SK-N-SH (cell line): Measurements from ENCODE around the gene PLVAP. TPM values are rescaled to one million over a fixed set of nuclear protein-coding genes. Genes with fewer than 3 reads are reported as not detected.

Experiments
- CTCF ChIA-PET: fragments of 300-600, 350-600 bp; formaldehyde crosslinking; extraction: SDS; loops from one replicate; lab custom pipeline; 2021; lab: Yijun Ruan, JAX
- POLR2A ChIA-PET: fragments of 350-600 bp; sonication (Branson Sonifier 250); formaldehyde crosslinking; extraction: SDS; loops from one replicate; lab custom pipeline; 2020; ENCODE audit warnings: antibody characterized with exemption, inconsistent platforms; lab: Yijun Ruan, JAX
- DNase-seq: peaks from one replicate; pipeline ENCODE4 v3.0.0; 2012
- H2AFZ ChIP-seq: fragments of 200-600 bp; sonication (generic); 2 replicates; pipeline ENCODE4 v1.8.1; 2016; ENCODE audit warnings: antibody characterized with exemption, mild to moderate bottlenecking, low read depth
- H3F3A ChIP-seq: fragments of 200-600 bp; sonication (generic); replicated peaks from 2 replicates; pipeline ENCODE3; 2016; ENCODE audit warnings: antibody characterized with exemption, mild to moderate bottlenecking; ENCODE audit not compliant: insufficient read depth
- H3K27ac ChIP-seq, 2 experiments: fragments of 200-500 bp in 1 of 2; fragments of 200-600 bp in 1 of 2; sonication (Bioruptor generic) in 1 of 2; sonication (generic), shearing (Covaris generic) in 1 of 2; 2 replicates each; pipeline versions ENCODE4 v1.5.1 to v1.6.1; 2014 to 2016; ENCODE audit warnings: low read depth in 2 of 2, inconsistent platforms in 1 of 2, low read length in 1 of 2, mild to moderate bottlenecking in 1 of 2, mixed read lengths in 1 of 2
- H3K27me3 ChIP-seq: fragments of 200-600 bp; sonication (generic), shearing (Covaris generic); 2 replicates; pipeline ENCODE4 v1.6.1; 2016; ENCODE audit warnings: mixed run types; ENCODE audit not compliant: insufficient read depth
- H3K36me3 ChIP-seq, 2 experiments: fragments of 200-500 bp in 1 of 2; fragments of 200-600 bp in 1 of 2; sonication (Bioruptor generic) in 1 of 2; sonication (generic) in 1 of 2; replicated peaks in 1 of 2; 2 replicates each; pipeline versions ENCODE3 to v1.5.1; 2014 to 2016; ENCODE audit warnings: low read length in 1 of 2, mild to moderate bottlenecking in 1 of 2; ENCODE audit not compliant: insufficient read depth in 2 of 2, control insufficient read depth in 1 of 2
- H3K4me1 ChIP-seq, 2 experiments: fragments of 200-500 bp in 1 of 2; fragments of 200-600 bp in 1 of 2; sonication (Bioruptor generic) in 1 of 2; sonication (generic), shearing (Covaris generic) in 1 of 2; 2 replicates each; pipeline versions ENCODE4 v1.5.1 to v1.6.1; 2014 to 2016; ENCODE audit warnings: low read depth in 1 of 2, low read length in 1 of 2, mixed run types in 1 of 2; ENCODE audit not compliant: insufficient read depth in 2 of 2, control insufficient read depth in 1 of 2
- H3K4me2 ChIP-seq: fragments of 200-600 bp; sonication (generic), shearing (Covaris generic); 2 replicates; pipeline ENCODE4 v1.6.1; 2017; ENCODE audit warnings: mixed run types
- H3K4me3 ChIP-seq, 2 experiments: fragments of 200-500 bp in 1 of 2; fragments of 200-600 bp in 1 of 2; sonication (Bioruptor generic) in 1 of 2; sonication (generic), shearing (Covaris generic) in 1 of 2; 2 replicates each; pipeline versions ENCODE4 v1.5.1 to v1.8.1; 2014 to 2016; ENCODE audit warnings: low read depth in 2 of 2, inconsistent platforms in 1 of 2, low read length in 1 of 2, mild to moderate bottlenecking in 1 of 2, mixed read lengths in 1 of 2, moderate library complexity in 1 of 2
- H3K79me2 ChIP-seq: fragments of 200-600 bp; sonication (generic); 2 replicates; pipeline ENCODE4 v1.8.1; 2017; ENCODE audit warnings: mild to moderate bottlenecking; ENCODE audit not compliant: insufficient read depth
- H3K9ac ChIP-seq: fragments of 200-600 bp; sonication (generic); 2 replicates; pipeline ENCODE4 v1.6.1; 2017; ENCODE audit warnings: mixed run types
- H3K9me2 ChIP-seq: fragments of 200-600 bp; sonication (generic); 2 replicates; pipeline ENCODE4 v1.6.1; 2017; ENCODE audit warnings: mixed run types
- H3K9me3 ChIP-seq: fragments of 200-600 bp; sonication (generic); 2 replicates; pipeline ENCODE4 v1.6.1; 2017; ENCODE audit warnings: mixed run types, mild to moderate bottlenecking, moderate library complexity
- H4K20me1 ChIP-seq: fragments of 200-600 bp; sonication (generic); 2 replicates; pipeline ENCODE4 v1.6.1; 2017; ENCODE audit warnings: mild to moderate bottlenecking, mixed run types; ENCODE audit not compliant: insufficient read depth
- CHD2 ChIP-seq: fragments of 150-350 bp; IDR thresholded peaks from 2 replicates; pipeline ENCODE4 v1.6.1; 2018; ENCODE audit warnings: low read length; ENCODE audit not compliant: partially characterized antibody
- CTCF ChIP-seq: fragments of 200-600 bp; sonication (generic); IDR thresholded peaks from 2 replicates; pipeline ENCODE4 v1.6.1; 2017; ENCODE audit warnings: antibody characterized with exemption, mild to moderate bottlenecking, moderate library complexity
- EP300 ChIP-seq, 2 experiments: IDR thresholded peaks; 2 replicates each; pipeline versions ENCODE4 v1.4.0 to v1.6.1; 2012; ENCODE audit warnings: borderline replicate concordance in 1 of 2, low read depth in 1 of 2, low read length in 1 of 2
- EZH2phosphoT487 ChIP-seq: fragments of 200-600 bp; sonication (generic); IDR thresholded peaks from 2 replicates; pipeline ENCODE4 v1.6.1; 2017; ENCODE audit warnings: low read depth, mixed run types, mild to moderate bottlenecking, antibody characterized with exemption, moderate library complexity, borderline replicate concordance
- FOXJ3 ChIP-seq: sonication (generic); formaldehyde crosslinking; IDR thresholded peaks from 2 replicates; pipeline ENCODE4 v1.5.1; 2020; ENCODE audit warnings: mild to moderate bottlenecking, missing genetic modification reagents
- GABPA ChIP-seq: IDR thresholded peaks from 2 replicates; pipeline ENCODE4 v1.4.0; 2012; ENCODE audit warnings: low read depth, mild to moderate bottlenecking
- GATA2 ChIP-seq: sonication (generic); formaldehyde crosslinking; IDR thresholded peaks from 2 replicates; pipeline ENCODE4 v1.5.0; 2020; ENCODE audit warnings: mild to moderate bottlenecking, missing genetic modification reagents
- IRF3 ChIP-seq: fragments of 150-350 bp; IDR thresholded peaks from 2 replicates; pipeline ENCODE4 v1.6.1; 2016; ENCODE audit warnings: mild to moderate bottlenecking, low read depth, low read length
- JUND ChIP-seq: IDR thresholded peaks from 2 replicates; pipeline ENCODE4 v1.4.0; 2012
- MAX ChIP-seq: IDR thresholded peaks from 2 replicates; pipeline ENCODE4 v1.4.0; 2012; ENCODE audit warnings: low read depth
- MEF2A ChIP-seq: IDR thresholded peaks from 2 replicates; pipeline ENCODE4 v1.4.0; 2012; ENCODE audit warnings: low read depth, borderline replicate concordance
- MXI1 ChIP-seq: IDR thresholded peaks from 2 replicates; pipeline ENCODE4 v1.6.1; 2012; ENCODE audit warnings: mild to moderate bottlenecking, low read depth, low read length, improper control_type of control experiment
- NFIC ChIP-seq: IDR thresholded peaks from 2 replicates; pipeline ENCODE4 v1.4.0; 2012; ENCODE audit warnings: borderline replicate concordance
- NRF1 ChIP-seq: IDR thresholded peaks from 2 replicates; pipeline ENCODE4 v1.6.1; 2012; ENCODE audit warnings: low read depth, mild to moderate bottlenecking, low read length
- RAD21 ChIP-seq: IDR thresholded peaks from 2 replicates; pipeline ENCODE4 v1.6.1; 2012; ENCODE audit warnings: mild to moderate bottlenecking, low read length
- SIN3A ChIP-seq: IDR thresholded peaks from 2 replicates; pipeline ENCODE4 v1.6.1; 2012; ENCODE audit warnings: low read depth, mild to moderate bottlenecking, low read length, moderate library complexity, borderline replicate concordance
- SMC3 ChIP-seq: IDR thresholded peaks from 2 replicates; pipeline ENCODE4 v1.6.1; 2012; ENCODE audit warnings: low read depth, low read length, improper control_type of control experiment
- TEAD4 ChIP-seq: IDR thresholded peaks from 2 replicates; pipeline ENCODE4 v1.4.0; 2012; ENCODE audit warnings: mild to moderate bottlenecking, borderline replicate concordance; ENCODE audit not compliant: insufficient read depth
- USF2 ChIP-seq: fragments of 150-350 bp; IDR thresholded peaks from 2 replicates; pipeline ENCODE4 v1.6.1; 2017; ENCODE audit warnings: antibody characterized with exemption, low read length, low read depth, borderline replicate concordance
- YY1 ChIP-seq: IDR thresholded peaks from 2 replicates; pipeline ENCODE4 v1.4.0; 2012; ENCODE audit warnings: low read depth, mild to moderate bottlenecking
- WGBS: methylation state at CpG from one replicate; pipeline ENCODE4 v1.1.6; 2017; ENCODE audit warnings: low lambda C conversion rate; 5-methylcytosine and 5-hydroxymethylcytosine counted together
- polyA plus RNA-seq, 3 experiments: library from polyadenylated mRNA; depleted of rRNA; stranded (reverse); fragments of >200 nt; gene quantifications; 2 replicates each; pipeline ENCODE4 v1.2.3, GENCODE V29; 2012

The PLVAP gene
- polyA plus RNA-seq, 1 of the 3 experiments (the other 2 are of a cell fraction): not detected

GRCh38 chr19:17318966-17319365, 58.2 kb downstream of the PLVAP start:
- 90% methylated on average over 6 of the region's 6 CpGs for WGBS
- Histone ChIP-seq H3K4me3 (no peak overlapping the region), H4K20me1 (no peaks in the 10 kb centered on the region), H3K4me1 (no peaks in the 10 kb centered on the region), H3K27me3 (no peaks in the 10 kb centered on the region), H3K36me3 (peaks cover 14 to 49% of the 10 kb centered on the region in 2 experiments), H3K9ac (no peak overlapping the region), H3K27ac (no peak overlapping the region), H3K4me2 (no peak overlapping the region), H3K9me3 (no peaks in the 10 kb centered on the region), H3K9me2 (no peaks in the 10 kb centered on the region), H3F3A (peaks cover 7% of the 10 kb centered on the region), H3K79me2 (peaks cover 5% of the 10 kb centered on the region; the same call in 1 of the 2 replicates), H2AFZ (no peak overlapping the region)
- CTCF ChIA-PET: no interaction called here
- DNase-seq: no peak
- POLR2A ChIA-PET: no interaction called here
- TF ChIP-seq GATA2 (no peak), YY1 (no peak), MAX (no peak), USF2 (no peak), MEF2A (no peak), IRF3 (no peak), GABPA (no peak), SMC3 (no peak), NFIC (no peak), TEAD4 (no peak), JUND (no peak), MXI1 (no peak), FOXJ3 (CRISPR knock-in tag) (no peak), EP300 (IDR thresholded peaks at IDR 0.05; ENCODE audit: borderline replicate concordance in 1 of 2, low read depth in 1 of 2, low read length in 1 of 2) (no peak), EZH2phosphoT487 (no peak), NRF1 (no peak), CTCF (no peak), RAD21 (no peak), SIN3A (no peak), CHD2 (no peak)
